Uterus (tissue), 4 donors: ENCODE results near the gene RAP1A. TPM values are rescaled to one million over a fixed set of nuclear protein-coding genes. Genes with fewer than 3 reads are reported as not detected.

ENCODE experiments used
- DNase-seq, 2 donors: peaks; one replicate each; pipeline ENCODE4 v3.0.0-alpha.2; 2019 to 2020
- H3K27ac ChIP-seq, 2 donors: fragments of 200-600 bp; sonication (generic); 1 replicate in 1 of 2; 2 replicates in 1 of 2; pipeline ENCODE4 v1.5.1; 2016 to 2018
- H3K27me3 ChIP-seq, 2 donors: fragments of 200-600 bp; sonication (generic); one replicate each; pipeline ENCODE4 v1.5.1; 2018 to 2019; ENCODE audit warnings: control low read depth in 1 of 2
- H3K36me3 ChIP-seq, 2 donors: fragments of 200-600 bp; sonication (generic); one replicate each; pipeline ENCODE4 v1.5.1; 2019; ENCODE audit warnings: control low read depth in 1 of 2
- H3K4me1 ChIP-seq, 2 donors: fragments of 200-600 bp; sonication (generic); one replicate each; pipeline ENCODE4 v1.5.1; 2018 to 2019; ENCODE audit warnings: control low read depth in 1 of 2
- H3K4me3 ChIP-seq, 2 donors: fragments of 200-600 bp; sonication (generic); 1 replicate in 1 of 2; 2 replicates in 1 of 2; pipeline ENCODE4 v1.5.1; 2018 to 2019; ENCODE audit warnings: mild to moderate bottlenecking in 1 of 2
- H3K9me3 ChIP-seq, 2 donors: fragments of 200-600 bp; sonication (generic); one replicate each; pipeline ENCODE4 v1.5.1; 2019; ENCODE audit warnings: control low read depth in 1 of 2
- POLR2A ChIP-seq, 2 donors: fragments of 450-650 bp; IDR thresholded peaks; one replicate each; pipeline ENCODE4 v1.6.1; 2016; ENCODE audit warnings: antibody characterized with exemption in 2 of 2, mild to moderate bottlenecking in 1 of 2, moderate library complexity in 1 of 2
- intact Hi-C: fragments of 100-400 bp; cut with DNase I; formaldehyde crosslinking; loops from one replicate; pipeline ENCODE4 v1.15.1; 2023; ENCODE audit warnings: low total_unique reads
- total RNA-seq, 4 donors: library from RNA; depleted of rRNA in 3 of 4; stranded (reverse); fragments of >200 nt in 3 of 4; gene quantifications; one replicate each; pipeline versions ENCODE4 v1.1.0 to v1.2.4, GENCODE V29; 2014 to 2023
- TF ChIP-seq, protein P1 (sequence below), 4 experiments: fragments of 200-600 bp in 2 of 4; fragments of 450-650 bp in 2 of 4; sonication (generic) in 2 of 4; IDR thresholded peaks; one replicate each; pipeline ENCODE4 v1.5.1; 2016 to 2019; ENCODE audit warnings: antibody characterized with exemption in 4 of 4, mild to moderate bottlenecking in 2 of 4, moderate library complexity in 1 of 4
- donor health status: DM: yes; HTN: yes; CAD: no.

The RAP1A gene
- total RNA-seq, 4 donors from 2014 or later: 47.6 to 94.8 (median 60.2) TPM

DNA sequence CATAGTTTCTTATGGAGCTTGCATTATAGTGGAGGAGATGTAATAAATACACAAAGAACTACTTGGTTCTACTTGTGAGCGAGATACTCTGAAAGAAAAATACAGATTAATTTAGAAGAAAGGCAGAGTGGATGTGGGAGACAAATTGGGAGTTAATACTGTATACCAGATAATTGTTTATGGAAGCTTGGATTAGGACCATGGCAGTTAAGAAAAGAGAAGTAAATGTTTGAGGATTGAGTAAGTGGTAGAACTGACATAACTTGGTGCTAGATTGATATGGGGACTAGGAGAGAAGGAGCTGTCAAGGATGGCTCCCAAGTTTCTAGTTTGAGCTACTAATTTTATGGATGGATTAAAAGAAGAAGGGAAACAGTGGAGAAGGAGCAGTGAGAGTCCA, 72.3 kb downstream of the RAP1A start:
- no peaks in the 10 kb centered on the region for H3K4me1 ChIP-seq

DNA sequence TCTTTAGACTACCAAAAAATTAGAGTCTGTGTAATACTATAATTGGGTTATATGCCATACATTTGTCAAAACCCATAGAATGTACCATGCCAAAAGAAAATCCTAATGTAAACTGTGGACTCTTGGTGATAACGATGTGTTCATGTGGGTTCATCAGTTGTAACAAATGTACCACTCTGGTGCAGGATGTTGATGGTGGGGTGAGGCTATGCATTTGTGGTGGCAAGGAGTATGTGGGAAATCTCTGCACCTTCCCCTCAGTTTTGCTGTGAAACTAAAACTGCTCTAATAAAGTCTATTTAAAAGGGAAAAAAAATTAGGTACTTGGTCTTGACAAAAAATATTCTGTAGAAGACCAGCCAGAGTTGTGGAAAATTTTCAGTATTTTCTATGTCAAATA, 76.2 kb downstream of the RAP1A start:
- Histone ChIP-seq H3K36me3 (no peaks in the 10 kb centered on the region), H3K4me3 (no peak overlapping the region), H3K27me3 (no peaks in the 10 kb centered on the region), H3K4me1 (no peaks in the 10 kb centered on the region), H3K27ac (no peak overlapping the region), H3K9me3 (no peaks in the 10 kb centered on the region)
- no peak for DNase-seq
- TF ChIP-seq, protein P1, sequence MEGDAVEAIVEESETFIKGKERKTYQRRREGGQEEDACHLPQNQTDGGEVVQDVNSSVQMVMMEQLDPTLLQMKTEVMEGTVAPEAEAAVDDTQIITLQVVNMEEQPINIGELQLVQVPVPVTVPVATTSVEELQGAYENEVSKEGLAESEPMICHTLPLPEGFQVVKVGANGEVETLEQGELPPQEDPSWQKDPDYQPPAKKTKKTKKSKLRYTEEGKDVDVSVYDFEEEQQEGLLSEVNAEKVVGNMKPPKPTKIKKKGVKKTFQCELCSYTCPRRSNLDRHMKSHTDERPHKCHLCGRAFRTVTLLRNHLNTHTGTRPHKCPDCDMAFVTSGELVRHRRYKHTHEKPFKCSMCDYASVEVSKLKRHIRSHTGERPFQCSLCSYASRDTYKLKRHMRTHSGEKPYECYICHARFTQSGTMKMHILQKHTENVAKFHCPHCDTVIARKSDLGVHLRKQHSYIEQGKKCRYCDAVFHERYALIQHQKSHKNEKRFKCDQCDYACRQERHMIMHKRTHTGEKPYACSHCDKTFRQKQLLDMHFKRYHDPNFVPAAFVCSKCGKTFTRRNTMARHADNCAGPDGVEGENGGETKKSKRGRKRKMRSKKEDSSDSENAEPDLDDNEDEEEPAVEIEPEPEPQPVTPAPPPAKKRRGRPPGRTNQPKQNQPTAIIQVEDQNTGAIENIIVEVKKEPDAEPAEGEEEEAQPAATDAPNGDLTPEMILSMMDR (IDR thresholded peaks at IDR 0.05): no peak
- TF ChIP-seq POLR2A (IDR thresholded peaks at IDR 0.05): no peak
- intact Hi-C loops: no loop called here

More for the DNA sequence above, 72.3 kb downstream of the RAP1A start:
- Histone ChIP-seq H3K27ac (no peak overlapping the region), H3K9me3 (no peaks in the 10 kb centered on the region), H3K36me3 (no peaks in the 10 kb centered on the region), H3K27me3 (no peaks in the 10 kb centered on the region), H3K4me3 (no peak overlapping the region)
- no peak for DNase-seq
- intact Hi-C loops: no loop called here
- TF ChIP-seq, protein P1 (IDR thresholded peaks at IDR 0.05): no peak
- no peak for TF ChIP-seq POLR2A (IDR thresholded peaks at IDR 0.05)

DNA sequence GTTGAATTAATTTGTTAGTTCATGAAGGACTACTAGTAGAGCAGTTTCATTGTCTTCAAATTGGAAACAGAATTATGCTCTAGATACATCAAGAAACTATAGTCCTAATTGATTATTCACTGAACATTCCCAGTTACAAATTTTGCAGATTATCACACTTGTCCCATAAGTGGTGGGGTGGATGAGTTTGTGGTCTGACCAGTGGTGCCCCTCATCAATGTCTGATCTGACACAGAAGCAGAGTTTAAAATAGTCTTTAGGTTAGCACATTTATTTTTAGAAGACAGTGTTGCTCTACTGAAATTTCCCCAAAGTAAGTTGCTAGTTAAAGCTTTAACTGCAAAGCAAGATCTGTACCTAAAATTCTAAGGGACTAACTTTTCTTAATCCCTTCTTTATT, 76.7 kb downstream of the RAP1A start:
- H3K27me3 ChIP-seq: no peaks in the 10 kb centered on the region
- H3K27ac ChIP-seq: no peak overlapping the region
- DNase-seq: no peak
- no peak for TF ChIP-seq POLR2A (IDR thresholded peaks at IDR 0.05)
- TF ChIP-seq, protein P1 (IDR thresholded peaks at IDR 0.05): no peak
- H3K9me3 ChIP-seq: no peaks in the 10 kb centered on the region
- intact Hi-C loops: no loop called here
- no peak overlapping the region for H3K4me3 ChIP-seq
- H3K4me1 ChIP-seq: no peaks in the 10 kb centered on the region
- no peaks in the 10 kb centered on the region for H3K36me3 ChIP-seq

DNA sequence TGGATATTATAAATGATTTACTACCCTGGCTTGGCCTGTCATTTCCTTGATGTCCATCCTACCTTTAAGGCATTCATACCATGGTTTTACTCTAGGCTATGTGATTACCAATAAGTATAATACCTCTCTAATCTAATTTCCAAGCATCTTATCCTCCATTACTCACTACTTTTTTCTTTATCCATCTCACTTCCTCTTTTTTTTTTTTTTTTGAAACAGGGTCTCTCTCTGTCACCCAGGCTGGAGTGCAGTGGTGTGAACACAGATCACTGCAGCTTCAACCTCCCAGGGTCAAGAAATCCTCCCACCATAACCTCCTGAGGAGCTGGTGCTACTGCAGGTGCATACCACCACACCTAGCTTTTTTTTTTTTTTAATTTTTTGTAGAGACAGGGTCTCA, 79.7 kb downstream of the RAP1A start:
- TF ChIP-seq POLR2A (IDR thresholded peaks at IDR 0.05): no peak
- TF ChIP-seq, protein P1 (IDR thresholded peaks at IDR 0.05): no peak
- Histone ChIP-seq H3K36me3 (no peaks in the 10 kb centered on the region), H3K4me1 (no peaks in the 10 kb centered on the region), H3K27me3 (no peaks in the 10 kb centered on the region), H3K9me3 (no peaks in the 10 kb centered on the region), H3K27ac (no peak overlapping the region), H3K4me3 (no peak overlapping the region)
- no peak for DNase-seq
- intact Hi-C loops: no loop called here

DNA sequence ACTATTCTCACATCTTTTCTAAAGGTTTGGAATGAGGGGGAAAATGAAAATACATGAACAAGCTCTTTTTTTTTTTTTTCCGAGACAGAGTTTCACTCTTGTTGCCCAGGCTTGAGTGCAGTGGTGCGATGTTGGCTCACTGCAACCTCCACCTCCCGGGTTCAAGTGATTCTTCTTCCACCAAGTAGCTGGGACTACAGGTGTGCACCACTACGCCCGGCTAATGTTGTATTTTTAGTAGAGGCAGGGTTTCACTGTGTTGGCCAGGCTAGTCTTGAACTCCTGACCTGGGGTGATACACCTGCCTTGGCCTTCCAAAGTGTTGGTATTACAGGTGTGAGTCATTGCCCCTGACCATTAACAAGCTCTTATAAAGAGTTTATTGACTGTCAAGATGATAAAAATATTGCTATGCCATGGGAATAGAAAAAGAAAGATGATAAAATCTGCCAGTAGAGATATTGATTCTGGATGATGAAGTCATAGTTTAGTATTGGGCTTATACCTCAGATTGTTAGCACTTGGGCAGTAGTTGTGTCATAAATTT, 83.0 kb downstream of the RAP1A start:
- intact Hi-C loops: no loop called here
- Histone ChIP-seq H3K36me3 (no peaks in the 10 kb centered on the region), H3K27ac (no peak overlapping the region), H3K27me3 (no peaks in the 10 kb centered on the region), H3K4me1 (no peaks in the 10 kb centered on the region), H3K4me3 (no peak overlapping the region), H3K9me3 (no peaks in the 10 kb centered on the region)
- TF ChIP-seq, protein P1 (IDR thresholded peaks at IDR 0.05): no peak
- no peak for DNase-seq
